Measurements from ENCODE around the gene PSTK. TPM values are rescaled to one million over a fixed set of nuclear protein-coding genes. Genes with fewer than 3 reads are reported as not detected.

Gene PSTK
- total and polyA plus RNA-seq, 2 experiments from 2014 or later: 7.5 to 13.5 TPM

GRCh38 chr10:123035467-123036086, 55.4 kb downstream of the PSTK start:
- Histone ChIP-seq H3K36me3 (peaks cover 20% of the 10 kb centered on the region), H3K27ac (no peak overlapping the region), H3K4me1 (ENCODE audit: low read depth) (no peaks in the 10 kb centered on the region), H3K27me3 (no peaks in the 10 kb centered on the region), H3K4me3 (no peak overlapping the region), H3K9me3 (ENCODE audit: low read depth) (no peaks in the 10 kb centered on the region)
- no peak for TF ChIP-seq CTCF (IDR thresholded peaks at IDR 0.05; ENCODE audit: low read depth, low read length)
- DNase-seq (ENCODE audit: low read depth in 1 of 2, low spot score in 1 of 2): no peak

- TF ChIP-seq CTCF (IDR thresholded peaks at IDR 0.05; ENCODE audit: low read depth, low read length): no peak
- Histone ChIP-seq H3K36me3 (peaks cover 24% of the 10 kb centered on the region), H3K4me3 (no peak overlapping the region), H3K4me1 (ENCODE audit: low read depth) (no peaks in the 10 kb centered on the region), H3K27ac (no peak overlapping the region), H3K9me3 (ENCODE audit: low read depth) (no peaks in the 10 kb centered on the region), H3K27me3 (no peaks in the 10 kb centered on the region)
- no peak for DNase-seq (ENCODE audit: low read depth in 1 of 2, low spot score in 1 of 2)
Measured at GRCh38 chr10:123038782-123039631, 58.8 kb downstream of the PSTK start.

GRCh38 chr10:123039632-123039930, 59.4 kb downstream of the PSTK start:
- Histone ChIP-seq H3K4me3 (no peak overlapping the region), H3K36me3 (peaks cover 26% of the 10 kb centered on the region), H3K27me3 (no peaks in the 10 kb centered on the region), H3K27ac (no peak overlapping the region), H3K9me3 (ENCODE audit: low read depth) (no peaks in the 10 kb centered on the region), H3K4me1 (ENCODE audit: low read depth) (no peaks in the 10 kb centered on the region)
- no peak for DNase-seq (ENCODE audit: low read depth in 1 of 2, low spot score in 1 of 2)
- TF ChIP-seq CTCF (IDR thresholded peaks at IDR 0.05; ENCODE audit: low read depth, low read length): no peak

Other genes starting within 250 kb of the PSTK start
- gene CUZD1, start 134.5 kb upstream of the PSTK start, total RNA-seq: 0.30 TPM in 1 of 2 replicates, not detected in the other
- gene CUZD1, start 134.5 kb upstream of the PSTK start, polyA plus RNA-seq: not detected in 2 replicates
- gene FAM24B, start 100.8 kb upstream of the PSTK start, total RNA-seq: 1.8 TPM in 1 of 2 replicates, not detected in the other
- 0.94 TPM in 1 of 2 replicates, not detected in the other for gene FAM24B, start 100.8 kb upstream of the PSTK start, polyA plus RNA-seq
- gene FAM24A, start 69.8 kb upstream of the PSTK start, total RNA-seq: not detected in 2 replicates
- not detected in 2 replicates for gene FAM24A, start 69.8 kb upstream of the PSTK start, polyA plus RNA-seq
- 5.8 and 7.6 TPM in 2 replicates for gene C10orf88, start 26.2 kb upstream of the PSTK start, total RNA-seq
- gene C10orf88, start 26.2 kb upstream of the PSTK start, polyA plus RNA-seq: 11.4 and 17.4 TPM in 2 replicates
- gene IKZF5, start 28.4 kb downstream of the PSTK start, total RNA-seq: 2.9 and 6.0 TPM in 2 replicates
- gene IKZF5, start 28.4 kb downstream of the PSTK start, polyA plus RNA-seq: 7.9 and 10.1 TPM in 2 replicates
- gene ACADSB, start 28.6 kb downstream of the PSTK start, total RNA-seq: 14.3 and 14.7 TPM in 2 replicates
- gene ACADSB, start 28.6 kb downstream of the PSTK start, polyA plus RNA-seq: 16.0 and 22.0 TPM in 2 replicates
- gene HMX3, start 155.6 kb downstream of the PSTK start, total RNA-seq: not detected in 2 replicates
- not detected in 2 replicates for gene HMX3, start 155.6 kb downstream of the PSTK start, polyA plus RNA-seq
- gene HMX2, start 167.7 kb downstream of the PSTK start, total RNA-seq: not detected in 2 replicates
- not detected in 2 replicates for gene HMX2, start 167.7 kb downstream of the PSTK start, polyA plus RNA-seq
- gene BUB3, start 174.0 kb downstream of the PSTK start, total RNA-seq: 81.5 and 147 TPM in 2 replicates
- 88.8 and 144 TPM in 2 replicates for gene BUB3, start 174.0 kb downstream of the PSTK start, polyA plus RNA-seq

Data from cardiac muscle cell (in vitro differentiated cells and primary cell).